ENCODE data around the gene FILIP1L.

GRCh38 chr3:99871231-99872045 lies 242.9 kb downstream of the FILIP1L start:
- no peak for TF ChIP-seq CTCF (IDR thresholded peaks at IDR 0.05)
- no peak for TF ChIP-seq POLR2A (IDR thresholded peaks at IDR 0.05)
- TF ChIP-seq POLR2AphosphoS5 (IDR thresholded peaks at IDR 0.05), result no peak

Data from breast epithelium (tissue), 3 donors.